Subcutaneous adipose tissue (tissue), 4 donors: Measurements from ENCODE around the gene PDZRN4. TPM values are rescaled to one million over a fixed set of nuclear protein-coding genes. Genes with fewer than 3 reads are reported as not detected.

Source experiments
- total RNA-seq, 4 donors: library from RNA; depleted of rRNA; stranded (reverse); fragments of >200 nt; gene quantifications; one replicate each; pipeline ENCODE4 v1.1.0, GENCODE V29; 2016
- TF ChIP-seq, protein P1 (sequence below): fragments of 450-650 bp; IDR thresholded peaks from one replicate; pipeline ENCODE4 v1.5.1; 2016; ENCODE audit warnings: low read depth, mild to moderate bottlenecking, control low read depth, antibody characterized with exemption, moderate library complexity

PDZRN4 gene
- total RNA-seq, 4 donors from 2014 or later: 0.49 to 11.7 (median 2.2) TPM

DNA sequence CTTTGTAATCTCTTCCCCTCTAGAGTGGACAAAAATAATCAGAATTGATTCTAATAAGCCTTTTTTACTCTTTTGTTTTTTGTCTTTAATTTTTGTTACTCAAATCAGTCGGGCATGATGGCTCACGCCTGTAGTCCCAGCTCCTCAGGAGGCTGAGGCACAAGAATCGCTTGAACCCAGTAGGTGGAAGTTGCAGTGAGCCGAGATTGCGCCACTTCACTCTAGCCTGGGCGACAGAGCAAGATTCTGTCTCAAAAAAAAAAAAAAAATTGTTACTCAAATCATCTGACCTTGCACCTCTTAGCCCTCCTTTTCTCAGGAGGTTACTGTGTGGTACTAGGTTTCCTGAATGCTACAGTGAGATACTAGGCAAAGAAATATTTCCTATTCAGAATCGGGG lies 280.6 kb downstream of the PDZRN4 start:
- TF ChIP-seq, protein P1, sequence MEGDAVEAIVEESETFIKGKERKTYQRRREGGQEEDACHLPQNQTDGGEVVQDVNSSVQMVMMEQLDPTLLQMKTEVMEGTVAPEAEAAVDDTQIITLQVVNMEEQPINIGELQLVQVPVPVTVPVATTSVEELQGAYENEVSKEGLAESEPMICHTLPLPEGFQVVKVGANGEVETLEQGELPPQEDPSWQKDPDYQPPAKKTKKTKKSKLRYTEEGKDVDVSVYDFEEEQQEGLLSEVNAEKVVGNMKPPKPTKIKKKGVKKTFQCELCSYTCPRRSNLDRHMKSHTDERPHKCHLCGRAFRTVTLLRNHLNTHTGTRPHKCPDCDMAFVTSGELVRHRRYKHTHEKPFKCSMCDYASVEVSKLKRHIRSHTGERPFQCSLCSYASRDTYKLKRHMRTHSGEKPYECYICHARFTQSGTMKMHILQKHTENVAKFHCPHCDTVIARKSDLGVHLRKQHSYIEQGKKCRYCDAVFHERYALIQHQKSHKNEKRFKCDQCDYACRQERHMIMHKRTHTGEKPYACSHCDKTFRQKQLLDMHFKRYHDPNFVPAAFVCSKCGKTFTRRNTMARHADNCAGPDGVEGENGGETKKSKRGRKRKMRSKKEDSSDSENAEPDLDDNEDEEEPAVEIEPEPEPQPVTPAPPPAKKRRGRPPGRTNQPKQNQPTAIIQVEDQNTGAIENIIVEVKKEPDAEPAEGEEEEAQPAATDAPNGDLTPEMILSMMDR: no peak

DNA sequence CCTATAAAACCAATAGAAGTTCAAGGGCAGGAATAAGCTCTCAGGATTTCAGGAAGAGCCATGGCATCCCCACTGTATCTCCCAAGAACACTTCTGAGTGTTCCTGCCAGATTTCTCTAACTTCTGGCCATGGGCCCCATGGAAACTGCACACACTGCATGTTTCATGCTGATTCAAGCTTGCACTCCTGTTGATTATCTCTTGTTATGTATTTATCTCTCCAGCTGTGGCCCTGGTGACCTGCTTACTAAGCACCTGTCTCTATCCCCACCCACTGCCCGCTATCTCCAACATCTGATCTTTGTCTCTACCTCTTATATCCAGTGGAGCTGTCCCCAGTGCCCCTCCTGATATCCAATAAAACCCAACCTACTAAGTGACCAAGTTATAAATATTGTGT lies 285.3 kb downstream of the PDZRN4 start:
- TF ChIP-seq, protein P1: no peak

GRCh38 chr12:41474001-41474400 lies 285.9 kb downstream of the PDZRN4 start:
- TF ChIP-seq, protein P1: no peak

- TF ChIP-seq, protein P1: no peak
These were observed 288.6 kb downstream of the PDZRN4 start for GRCh38 chr12:41476499-41477439.

DNA sequence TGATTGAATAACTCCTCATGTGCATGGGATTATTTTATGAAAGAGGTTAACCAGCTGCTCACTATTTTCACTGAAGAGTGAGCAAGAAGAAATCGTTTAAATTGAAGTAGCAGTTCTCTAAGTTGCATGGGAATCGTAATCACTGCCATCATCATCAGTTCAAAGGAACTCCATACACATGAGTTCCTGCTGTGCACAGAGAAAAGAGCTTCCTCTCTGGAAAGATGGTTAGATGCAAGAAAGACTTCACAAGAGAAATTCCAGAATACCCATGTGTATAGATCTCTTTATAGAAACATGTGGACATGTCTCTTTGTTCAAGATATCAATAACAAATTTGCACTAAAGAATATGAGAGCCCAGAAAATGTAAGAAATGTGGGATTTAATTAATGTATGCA lies 291.3 kb downstream of the PDZRN4 start:
- TF ChIP-seq, protein P1: no peak

GRCh38 chr12:41485203-41485602 lies 297.1 kb downstream of the PDZRN4 start:
- TF ChIP-seq, protein P1: no peak

- TF ChIP-seq, protein P1: no peak
These were observed 298.6 kb downstream of the PDZRN4 start for GRCh38 chr12:41486718-41487117.
